ENCODE results near the gene CLSTN1.

CLSTN1 gene

GRCh38 chr1:9859281-9860014, 35.7 kb upstream of the CLSTN1 start:
- H3K27me3 ChIP-seq (ENCODE audit: control insufficient read depth, insufficient read depth, low read length) = no peaks in the 10 kb centered on the region
- no peaks in the 10 kb centered on the region for H3K4me1 ChIP-seq
- no peaks in the 10 kb centered on the region for H3K9me3 ChIP-seq (ENCODE audit: control insufficient read depth, low read length)
- no peaks in the 10 kb centered on the region for H3K79me2 ChIP-seq
- no peak overlapping the region for H3K4me2 ChIP-seq (ENCODE audit: low read length)
- H3K4me3 ChIP-seq (ENCODE audit: low read depth, low read length) = no peak overlapping the region
- H3K36me3 ChIP-seq (ENCODE audit: control insufficient read depth, insufficient read depth, low read length) = no peaks in the 10 kb centered on the region
- no peak overlapping the region for H3K27ac ChIP-seq
- H2AFZ ChIP-seq = no peak overlapping the region
- TF ChIP-seq CTCF (IDR thresholded peaks at IDR 0.05) = no peak
- H3K9ac ChIP-seq = no peak overlapping the region

GRCh38 chr1:9858293-9859035, 34.7 kb upstream of the CLSTN1 start:
- Histone ChIP-seq H3K4me1 (no peaks in the 10 kb centered on the region), H3K79me2 (no peaks in the 10 kb centered on the region), H3K9ac (no peak overlapping the region), H3K9me3 (ENCODE audit: control insufficient read depth, low read length) (no peaks in the 10 kb centered on the region), H3K4me3 (ENCODE audit: low read depth, low read length) (no peak overlapping the region), H2AFZ (no peak overlapping the region), H3K27ac (no peak overlapping the region), H3K36me3 (ENCODE audit: control insufficient read depth, insufficient read depth, low read length) (no peaks in the 10 kb centered on the region), H3K27me3 (ENCODE audit: control insufficient read depth, insufficient read depth, low read length) (no peaks in the 10 kb centered on the region), H3K4me2 (ENCODE audit: low read length) (no peak overlapping the region)
- TF ChIP-seq CTCF (IDR thresholded peaks at IDR 0.05) = no peak

GRCh38 chr1:9855186-9855585, 31.4 kb upstream of the CLSTN1 start:
- Histone ChIP-seq H3K36me3 (ENCODE audit: control insufficient read depth, insufficient read depth, low read length) (no peaks in the 10 kb centered on the region), H3K27me3 (ENCODE audit: control insufficient read depth, insufficient read depth, low read length) (no peaks in the 10 kb centered on the region), H2AFZ (no peak overlapping the region), H3K4me3 (ENCODE audit: low read depth, low read length) (no peak overlapping the region), H3K4me2 (ENCODE audit: low read length) (no peak overlapping the region), H3K4me1 (no peaks in the 10 kb centered on the region), H3K9ac (no peak overlapping the region), H3K9me3 (ENCODE audit: control insufficient read depth, low read length) (no peaks in the 10 kb centered on the region), H3K27ac (no peak overlapping the region), H3K79me2 (no peaks in the 10 kb centered on the region)
- no peak for TF ChIP-seq CTCF (IDR thresholded peaks at IDR 0.05)

GRCh38 chr1:9853249-9853595, 29.5 kb upstream of the CLSTN1 start:
- H3K27ac ChIP-seq = no peak overlapping the region
- no peaks in the 10 kb centered on the region for H3K36me3 ChIP-seq (ENCODE audit: control insufficient read depth, insufficient read depth, low read length)
- H3K4me2 ChIP-seq (ENCODE audit: low read length) = no peak overlapping the region
- H3K27me3 ChIP-seq (ENCODE audit: control insufficient read depth, insufficient read depth, low read length) = no peaks in the 10 kb centered on the region
- H3K4me3 ChIP-seq (ENCODE audit: low read depth, low read length) = no peak overlapping the region
- no peak overlapping the region for H3K9ac ChIP-seq
- no peak overlapping the region for H2AFZ ChIP-seq
- no peak for TF ChIP-seq CTCF (IDR thresholded peaks at IDR 0.05)
- no peaks in the 10 kb centered on the region for H3K4me1 ChIP-seq
- H3K79me2 ChIP-seq = no peaks in the 10 kb centered on the region
- H3K9me3 ChIP-seq (ENCODE audit: control insufficient read depth, low read length) = no peaks in the 10 kb centered on the region

Data from parathyroid adenoma (tissue), 2 donors.